GM21526 (cell line): ENCODE data around the gene ACSL4.

ENCODE experiments used
- ATAC-seq: cut with Tn5 transposase; IDR thresholded peaks from one replicate; pipeline ENCODE4 v1.9.1; 2021; ENCODE audit warnings: moderate library complexity; ENCODE audit not compliant: unreplicated experiment, low FRiP score

Gene ACSL4

GRCh38 chrX:109622270-109622669, 110.8 kb downstream of the ACSL4 start:
- no peak for ATAC-seq

- ATAC-seq = no peak
These were observed 113.3 kb downstream of the ACSL4 start for GRCh38 chrX:109619771-109620170.

- ATAC-seq = no peak
These were observed 118.1 kb downstream of the ACSL4 start for GRCh38 chrX:109614951-109615350.

- ATAC-seq = no peak
These were observed 131.6 kb downstream of the ACSL4 start for GRCh38 chrX:109601486-109601885.

GRCh38 chrX:109600237-109600651, 132.8 kb downstream of the ACSL4 start:
- no peak for ATAC-seq

- no peak for ATAC-seq
These were observed 137.0 kb downstream of the ACSL4 start for GRCh38 chrX:109596015-109596414.
